SK-N-SH (cell line): ENCODE results near the gene SCYL2. TPM values are rescaled to one million over a fixed set of nuclear protein-coding genes. Genes with fewer than 3 reads are reported as not detected.

Experiments used
- CTCF ChIA-PET: fragments of 300-600, 350-600 bp; formaldehyde crosslinking; extraction: SDS; loops from one replicate; lab custom pipeline; 2021; lab: Yijun Ruan, JAX
- POLR2A ChIA-PET: fragments of 350-600 bp; sonication (Branson Sonifier 250); formaldehyde crosslinking; extraction: SDS; loops from one replicate; lab custom pipeline; 2020; ENCODE audit warnings: antibody characterized with exemption, inconsistent platforms; lab: Yijun Ruan, JAX
- DNase-seq: peaks from one replicate; pipeline ENCODE4 v3.0.0; 2012
- H2AFZ ChIP-seq: fragments of 200-600 bp; sonication (generic); 2 replicates; pipeline ENCODE4 v1.8.1; 2016; ENCODE audit warnings: antibody characterized with exemption, mild to moderate bottlenecking, low read depth
- H3F3A ChIP-seq: fragments of 200-600 bp; sonication (generic); replicated peaks from 2 replicates; pipeline ENCODE3; 2016; ENCODE audit warnings: antibody characterized with exemption, mild to moderate bottlenecking; ENCODE audit not compliant: insufficient read depth
- H3K27ac ChIP-seq, 2 experiments: fragments of 200-500 bp in 1 of 2; fragments of 200-600 bp in 1 of 2; sonication (Bioruptor generic) in 1 of 2; sonication (generic), shearing (Covaris generic) in 1 of 2; 2 replicates each; pipeline versions ENCODE4 v1.5.1 to v1.6.1; 2014 to 2016; ENCODE audit warnings: low read depth in 2 of 2, inconsistent platforms in 1 of 2, low read length in 1 of 2, mild to moderate bottlenecking in 1 of 2, mixed read lengths in 1 of 2
- H3K27me3 ChIP-seq: fragments of 200-600 bp; sonication (generic), shearing (Covaris generic); 2 replicates; pipeline ENCODE4 v1.6.1; 2016; ENCODE audit warnings: mixed run types; ENCODE audit not compliant: insufficient read depth
- H3K36me3 ChIP-seq, 2 experiments: fragments of 200-500 bp in 1 of 2; fragments of 200-600 bp in 1 of 2; sonication (Bioruptor generic) in 1 of 2; sonication (generic) in 1 of 2; replicated peaks in 1 of 2; 2 replicates each; pipeline versions ENCODE3 to v1.5.1; 2014 to 2016; ENCODE audit warnings: low read length in 1 of 2, mild to moderate bottlenecking in 1 of 2; ENCODE audit not compliant: insufficient read depth in 2 of 2, control insufficient read depth in 1 of 2
- H3K4me1 ChIP-seq, 2 experiments: fragments of 200-500 bp in 1 of 2; fragments of 200-600 bp in 1 of 2; sonication (Bioruptor generic) in 1 of 2; sonication (generic), shearing (Covaris generic) in 1 of 2; 2 replicates each; pipeline versions ENCODE4 v1.5.1 to v1.6.1; 2014 to 2016; ENCODE audit warnings: low read depth in 1 of 2, low read length in 1 of 2, mixed run types in 1 of 2; ENCODE audit not compliant: insufficient read depth in 2 of 2, control insufficient read depth in 1 of 2
- H3K4me2 ChIP-seq: fragments of 200-600 bp; sonication (generic), shearing (Covaris generic); 2 replicates; pipeline ENCODE4 v1.6.1; 2017; ENCODE audit warnings: mixed run types
- H3K4me3 ChIP-seq, 2 experiments: fragments of 200-500 bp in 1 of 2; fragments of 200-600 bp in 1 of 2; sonication (Bioruptor generic) in 1 of 2; sonication (generic), shearing (Covaris generic) in 1 of 2; 2 replicates each; pipeline versions ENCODE4 v1.5.1 to v1.8.1; 2014 to 2016; ENCODE audit warnings: low read depth in 2 of 2, inconsistent platforms in 1 of 2, low read length in 1 of 2, mild to moderate bottlenecking in 1 of 2, mixed read lengths in 1 of 2, moderate library complexity in 1 of 2
- H3K79me2 ChIP-seq: fragments of 200-600 bp; sonication (generic); 2 replicates; pipeline ENCODE4 v1.8.1; 2017; ENCODE audit warnings: mild to moderate bottlenecking; ENCODE audit not compliant: insufficient read depth
- H3K9ac ChIP-seq: fragments of 200-600 bp; sonication (generic); 2 replicates; pipeline ENCODE4 v1.6.1; 2017; ENCODE audit warnings: mixed run types
- H3K9me2 ChIP-seq: fragments of 200-600 bp; sonication (generic); 2 replicates; pipeline ENCODE4 v1.6.1; 2017; ENCODE audit warnings: mixed run types
- H3K9me3 ChIP-seq: fragments of 200-600 bp; sonication (generic); 2 replicates; pipeline ENCODE4 v1.6.1; 2017; ENCODE audit warnings: mixed run types, mild to moderate bottlenecking, moderate library complexity
- H4K20me1 ChIP-seq: fragments of 200-600 bp; sonication (generic); 2 replicates; pipeline ENCODE4 v1.6.1; 2017; ENCODE audit warnings: mild to moderate bottlenecking, mixed run types; ENCODE audit not compliant: insufficient read depth
- MAX ChIP-seq: IDR thresholded peaks from 2 replicates; pipeline ENCODE4 v1.4.0; 2012; ENCODE audit warnings: low read depth
- POLR2AphosphoS5 ChIP-seq: IDR thresholded peaks from 2 replicates; pipeline ENCODE4 v1.6.1; 2012; ENCODE audit warnings: low read depth, low read length
- REST ChIP-seq: IDR thresholded peaks from 2 replicates; pipeline ENCODE4 v1.6.1; 2012; ENCODE audit warnings: mild to moderate bottlenecking, low read depth, low read length, moderate library complexity
- RFX5 ChIP-seq: IDR thresholded peaks from 2 replicates; pipeline ENCODE4 v1.6.1; 2012; ENCODE audit warnings: mild to moderate bottlenecking, improper control_type of control experiment, low read length
- SMC3 ChIP-seq: IDR thresholded peaks from 2 replicates; pipeline ENCODE4 v1.6.1; 2012; ENCODE audit warnings: low read depth, low read length, improper control_type of control experiment
- TCF12 ChIP-seq: IDR thresholded peaks from 2 replicates; pipeline ENCODE4 v1.4.0; 2012
- TEAD4 ChIP-seq: IDR thresholded peaks from 2 replicates; pipeline ENCODE4 v1.4.0; 2012; ENCODE audit warnings: mild to moderate bottlenecking, borderline replicate concordance; ENCODE audit not compliant: insufficient read depth
- USF2 ChIP-seq: fragments of 150-350 bp; IDR thresholded peaks from 2 replicates; pipeline ENCODE4 v1.6.1; 2017; ENCODE audit warnings: antibody characterized with exemption, low read length, low read depth, borderline replicate concordance
- WGBS: methylation state at CpG from one replicate; pipeline ENCODE4 v1.1.6; 2017; ENCODE audit warnings: low lambda C conversion rate; 5-methylcytosine and 5-hydroxymethylcytosine counted together
- polyA plus RNA-seq, 3 experiments: library from polyadenylated mRNA; depleted of rRNA; stranded (reverse); fragments of >200 nt; gene quantifications; 2 replicates each; pipeline ENCODE4 v1.2.3, GENCODE V29; 2012

Gene SCYL2
- polyA plus RNA-seq, 1 of the 3 experiments (the other 2 are of a cell fraction): 7.5 TPM

GRCh38 chr12:100337299-100337698 is 70.3 kb downstream of the SCYL2 start:
- CTCF ChIA-PET: interaction anchor here (1.1 to 2.6 kb wide), 3 partner anchors 9 to 11 kb away, joined by 3 to 10 read pairs (median 3); no protein-coding TSS in a partner anchor
- Histone ChIP-seq H3K36me3 (peaks cover 65 to 80% of the 10 kb centered on the region in 2 experiments), H3K9me3 (no peaks in the 10 kb centered on the region), H4K20me1 (no peaks in the 10 kb centered on the region), H3K9me2 (no peaks in the 10 kb centered on the region), H3F3A (peaks cover 6% of the 10 kb centered on the region), H3K27ac (no peak overlapping the region), H3K9ac (no peak overlapping the region), H3K79me2 (no peaks in the 10 kb centered on the region), H3K4me3 (no peak overlapping the region), H3K4me2 (no peak overlapping the region), H3K4me1 (no peaks in the 10 kb centered on the region), H3K27me3 (no peaks in the 10 kb centered on the region), H2AFZ (no peak overlapping the region)
- DNase-seq: no peak
- POLR2A ChIA-PET: no interaction called here
- TF ChIP-seq TCF12: no peak
- no peak for TF ChIP-seq SMC3
- TF ChIP-seq USF2: no peak
- WGBS: 93% methylated on average over 3 of the region's 3 CpGs

- no peaks in the 10 kb centered on the region for H3K9me2 ChIP-seq
- no peaks in the 10 kb centered on the region for H3K9me3 ChIP-seq
- no peaks in the 10 kb centered on the region for H3K79me2 ChIP-seq
- CTCF ChIA-PET: interaction anchor here (1.1 to 2.6 kb wide), 2 partner anchors 11 to 12 kb away, joined by 3 to 10 read pairs; no protein-coding TSS in a partner anchor
- H3K4me2 ChIP-seq: no peak overlapping the region
- peaks cover 6% of the 10 kb centered on the region for H3F3A ChIP-seq
- TF ChIP-seq RFX5 (no peak), POLR2AphosphoS5 (no peak), REST (no peak), MAX (no peak), USF2 (no peak), SMC3 (no peak), TEAD4 (no peak)
- no peak for DNase-seq
- H2AFZ ChIP-seq: no peak overlapping the region
- H3K27ac ChIP-seq: no peak overlapping the region
- H3K4me1 ChIP-seq: no peaks in the 10 kb centered on the region
- no peak overlapping the region for H3K4me3 ChIP-seq
- H3K27me3 ChIP-seq: no peaks in the 10 kb centered on the region
- no peaks in the 10 kb centered on the region for H4K20me1 ChIP-seq
- peaks cover 67 to 77% of the 10 kb centered on the region in 2 experiments for H3K36me3 ChIP-seq
- H3K9ac ChIP-seq: no peak overlapping the region
- POLR2A ChIA-PET: no interaction called here
Measured at GRCh38 chr12:100337727-100338126, 70.8 kb downstream of the SCYL2 start.
